ENCODE results near the gene TOP1. TPM values are rescaled to one million over a fixed set of nuclear protein-coding genes. Genes with fewer than 3 reads are reported as not detected.
"Not testable (repeated sequence)": the region's sequence is repeated elsewhere in the genome, so short reads cannot be mapped to it uniquely, and the experiment has no call there.

TOP1 gene
- total RNA-seq, 1 experiment from 2014 or later: 14.3 TPM

DNA sequence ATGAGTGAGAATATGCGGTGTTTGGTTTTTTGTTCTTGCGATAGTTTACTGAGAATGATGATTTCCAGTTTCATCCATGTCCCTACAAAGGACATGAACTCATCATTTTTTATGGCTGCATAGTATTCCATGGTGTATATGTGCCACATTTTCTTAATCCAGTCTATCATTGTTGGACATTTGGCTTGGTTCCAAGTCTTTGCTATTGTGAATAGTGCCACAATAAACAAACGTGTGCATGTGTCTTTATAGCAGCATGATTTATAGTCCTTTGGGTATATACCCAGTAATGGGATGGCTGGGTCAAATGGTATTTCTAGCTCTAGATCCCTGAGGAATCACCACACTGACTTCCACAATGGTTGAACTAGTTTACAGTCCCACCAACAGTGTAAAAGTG lies 99.7 kb downstream of the TOP1 start:
- DNase-seq (ENCODE audit: low spot score): not testable (repeated sequence)

DNA sequence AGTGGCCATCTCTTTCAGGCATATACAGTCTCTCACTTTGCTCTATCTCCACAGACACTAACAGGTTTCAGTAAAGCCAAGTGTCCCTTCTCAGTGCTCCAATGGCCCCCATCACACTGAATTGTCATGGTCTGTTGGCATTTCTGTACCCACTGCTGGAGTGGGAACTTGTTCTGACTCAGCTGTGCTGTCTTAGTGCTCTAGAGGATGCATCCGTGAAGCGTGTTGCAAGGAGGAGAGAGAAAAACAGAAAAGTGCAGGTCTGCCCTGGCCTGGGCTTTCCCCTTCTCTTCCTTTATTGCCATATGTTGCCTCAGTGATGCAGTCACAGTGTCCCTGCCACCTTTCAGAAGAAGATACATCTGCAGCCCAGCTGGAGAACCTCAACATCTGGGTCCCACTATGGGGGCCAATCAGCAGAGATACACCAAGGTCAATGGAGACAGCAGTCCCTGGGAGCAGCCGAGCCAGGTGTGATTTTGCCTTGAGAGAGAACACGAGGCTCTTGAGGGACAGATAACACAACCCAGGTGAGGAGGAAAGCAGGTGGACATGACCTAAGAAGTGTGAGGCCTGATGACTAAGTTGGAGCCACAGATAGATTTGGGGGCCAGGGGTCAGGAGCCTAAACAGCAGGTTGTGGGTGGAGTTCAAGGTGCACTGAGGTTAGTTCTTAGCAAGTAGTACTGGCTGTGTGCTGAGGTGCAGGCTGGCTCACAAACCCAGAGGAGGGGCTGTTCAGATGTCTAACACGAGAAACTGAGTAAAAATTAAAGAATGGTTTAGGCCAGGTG lies 103.2 kb downstream of the TOP1 start:
- DNase-seq (ENCODE audit: low spot score): no peak

DNA sequence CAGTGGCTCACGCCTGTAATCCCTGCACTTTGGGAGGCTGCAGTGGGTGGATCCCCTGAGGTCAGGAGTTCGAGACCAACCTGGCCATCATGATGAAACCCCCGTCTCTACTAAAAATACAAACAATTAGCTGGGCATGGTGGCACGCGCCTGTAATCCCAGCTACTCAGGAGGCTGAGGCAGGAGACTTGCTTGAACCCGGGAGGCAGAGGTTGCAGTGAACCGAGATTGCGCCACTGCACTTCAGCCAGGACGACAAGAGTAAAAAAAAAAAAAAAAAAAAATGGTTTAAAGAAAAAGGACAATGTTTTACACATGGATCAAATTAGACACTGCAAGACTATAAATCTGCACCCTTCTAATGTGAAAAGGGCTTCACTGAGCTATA lies 103.8 kb downstream of the TOP1 start:
- DNase-seq (ENCODE audit: low spot score): not testable (repeated sequence)

DNA sequence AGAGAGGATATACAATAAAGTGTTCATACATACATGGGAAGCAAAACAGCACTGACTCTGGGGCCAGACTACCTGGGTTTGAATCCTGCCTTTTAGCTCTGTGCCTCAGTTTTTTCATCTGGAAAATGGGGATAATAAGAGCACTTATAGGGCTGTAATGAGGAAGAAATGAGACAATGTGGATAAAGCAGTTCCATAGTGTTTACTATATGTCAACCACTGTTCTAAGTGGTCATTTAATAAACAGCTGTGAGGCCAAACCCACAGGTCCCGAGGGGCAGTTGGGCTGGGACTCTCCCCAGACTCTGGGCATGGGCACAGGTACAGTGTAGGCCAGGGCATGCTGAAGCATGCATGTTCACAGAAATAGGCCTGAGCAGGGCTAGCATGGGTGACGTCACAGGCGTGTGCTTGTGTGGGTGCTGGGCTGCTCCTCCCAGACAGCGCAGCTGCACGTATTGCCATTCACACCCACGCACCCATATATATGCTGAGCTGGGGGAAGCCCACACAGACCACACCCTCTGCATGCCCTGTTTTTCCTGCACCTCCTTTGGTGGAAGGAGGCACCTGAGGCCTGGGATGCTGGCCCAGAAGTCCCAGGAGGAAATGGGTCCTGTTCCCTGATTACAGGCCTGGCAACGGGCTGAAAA lies 105.2 kb downstream of the TOP1 start:
- no peak for DNase-seq (ENCODE audit: low spot score)

DNA sequence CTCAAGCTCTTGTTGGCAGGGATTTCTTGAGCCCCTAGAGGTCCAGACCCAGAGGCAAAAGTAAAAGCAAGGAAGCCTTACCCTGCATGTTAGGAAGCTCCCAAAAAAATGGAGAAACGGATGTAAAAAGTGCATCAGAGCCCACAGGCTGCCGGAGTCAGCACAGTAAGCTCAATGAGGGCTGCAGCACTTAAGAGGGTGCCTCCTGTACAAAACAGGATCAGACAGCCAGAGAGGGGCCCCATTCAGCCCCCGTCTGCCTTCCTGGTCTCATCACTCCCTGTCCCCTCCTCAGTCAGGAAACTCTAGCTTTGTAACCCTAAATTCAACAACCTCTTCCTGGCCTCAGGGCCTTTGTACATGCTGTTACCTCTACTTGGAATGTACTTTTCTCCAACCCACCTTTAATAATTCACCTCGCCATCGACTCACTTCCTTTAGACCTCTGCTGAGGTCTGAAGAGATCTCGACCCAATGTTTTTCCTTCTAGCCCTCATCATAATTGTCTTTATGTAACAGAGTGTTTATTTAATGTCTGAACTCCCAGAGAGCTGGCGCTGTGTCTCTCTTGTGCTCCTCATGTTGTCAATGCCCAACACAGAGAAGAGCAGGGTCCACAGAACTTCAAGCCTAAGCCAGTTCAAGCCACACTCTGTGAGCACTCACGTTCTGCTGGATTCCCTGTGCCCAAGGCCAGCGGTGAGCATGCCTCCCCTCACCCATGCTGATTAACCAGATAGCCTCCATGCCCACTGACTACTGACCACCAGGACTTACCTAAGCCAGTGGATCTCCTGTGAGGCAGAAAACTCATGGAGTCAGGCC lies 106.0 kb downstream of the TOP1 start:
- DNase-seq (ENCODE audit: low spot score): no peak

DNA sequence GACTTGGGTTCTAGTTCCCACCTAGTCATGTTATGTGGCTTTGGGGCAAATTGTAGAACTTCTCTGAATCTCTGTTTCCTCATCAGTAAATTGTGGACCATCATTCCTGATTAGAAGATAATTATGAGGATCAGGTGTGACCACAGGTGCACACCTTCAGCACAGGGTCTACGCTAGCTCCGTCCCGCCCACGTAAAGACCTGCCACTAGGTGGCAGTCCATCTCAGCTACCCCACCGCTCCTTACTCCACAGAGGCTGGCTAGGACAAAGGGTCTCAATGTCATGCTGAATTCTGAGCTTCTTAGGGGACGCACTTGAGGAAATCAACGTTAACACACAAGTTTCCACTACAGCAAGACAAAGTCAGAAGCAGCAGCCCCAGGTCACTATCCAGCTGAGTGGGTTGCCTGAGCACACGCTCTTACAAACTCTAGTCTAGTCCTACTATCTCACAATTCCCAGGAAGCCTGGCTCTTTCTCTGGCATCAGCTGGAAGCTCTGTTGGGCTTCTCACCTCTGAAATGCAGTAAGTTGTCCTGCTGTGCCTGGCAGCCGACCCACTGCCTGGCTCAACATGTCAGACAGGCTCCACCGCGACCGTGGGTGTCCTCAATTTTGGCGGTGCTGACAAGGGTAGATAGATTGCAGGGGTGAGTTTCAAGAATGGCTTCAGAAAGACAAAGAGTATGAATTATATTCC lies 106.7 kb downstream of the TOP1 start:
- peak; percentile 23 for DNase-seq (ENCODE audit: low spot score)

DNA sequence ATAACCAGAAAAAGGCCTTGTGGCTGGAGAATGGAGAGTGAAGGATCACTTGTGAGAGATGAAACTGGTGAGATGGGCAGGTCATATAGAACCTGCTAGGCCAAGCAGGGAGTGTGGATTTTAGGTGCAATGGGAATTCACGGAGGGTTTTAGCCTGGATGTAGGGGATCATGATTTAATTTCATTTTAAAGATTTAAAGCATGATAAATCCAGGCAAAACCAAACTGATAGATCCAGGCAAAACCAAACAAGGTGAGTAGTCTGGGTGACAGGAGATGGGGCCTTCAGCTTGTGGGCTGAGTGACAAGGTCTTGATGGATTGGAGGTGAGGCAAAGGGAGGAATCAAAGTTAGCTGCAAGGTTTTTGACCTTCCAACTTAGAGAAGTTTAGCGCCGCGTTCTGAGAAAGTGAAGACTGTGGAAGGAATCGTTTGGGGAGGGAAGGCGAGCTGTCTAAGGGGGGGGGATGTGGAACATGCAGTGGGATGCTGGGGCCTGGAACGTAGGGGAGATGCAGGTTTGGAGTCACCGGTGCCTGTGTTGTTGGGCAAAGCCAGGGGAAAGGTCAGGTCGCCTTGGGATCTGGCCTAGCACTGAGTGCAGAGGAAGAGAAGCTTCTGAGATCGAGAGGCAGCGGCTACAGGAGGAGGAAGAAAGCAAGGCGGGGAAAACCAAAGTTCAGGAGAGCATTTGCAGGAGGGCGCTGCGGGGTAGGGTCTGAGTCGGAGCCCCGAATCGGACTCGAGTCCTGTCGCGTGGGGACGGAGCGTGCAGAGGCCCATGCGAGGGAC lies 107.5 kb downstream of the TOP1 start:
- no peak for DNase-seq (ENCODE audit: low spot score)

DNA sequence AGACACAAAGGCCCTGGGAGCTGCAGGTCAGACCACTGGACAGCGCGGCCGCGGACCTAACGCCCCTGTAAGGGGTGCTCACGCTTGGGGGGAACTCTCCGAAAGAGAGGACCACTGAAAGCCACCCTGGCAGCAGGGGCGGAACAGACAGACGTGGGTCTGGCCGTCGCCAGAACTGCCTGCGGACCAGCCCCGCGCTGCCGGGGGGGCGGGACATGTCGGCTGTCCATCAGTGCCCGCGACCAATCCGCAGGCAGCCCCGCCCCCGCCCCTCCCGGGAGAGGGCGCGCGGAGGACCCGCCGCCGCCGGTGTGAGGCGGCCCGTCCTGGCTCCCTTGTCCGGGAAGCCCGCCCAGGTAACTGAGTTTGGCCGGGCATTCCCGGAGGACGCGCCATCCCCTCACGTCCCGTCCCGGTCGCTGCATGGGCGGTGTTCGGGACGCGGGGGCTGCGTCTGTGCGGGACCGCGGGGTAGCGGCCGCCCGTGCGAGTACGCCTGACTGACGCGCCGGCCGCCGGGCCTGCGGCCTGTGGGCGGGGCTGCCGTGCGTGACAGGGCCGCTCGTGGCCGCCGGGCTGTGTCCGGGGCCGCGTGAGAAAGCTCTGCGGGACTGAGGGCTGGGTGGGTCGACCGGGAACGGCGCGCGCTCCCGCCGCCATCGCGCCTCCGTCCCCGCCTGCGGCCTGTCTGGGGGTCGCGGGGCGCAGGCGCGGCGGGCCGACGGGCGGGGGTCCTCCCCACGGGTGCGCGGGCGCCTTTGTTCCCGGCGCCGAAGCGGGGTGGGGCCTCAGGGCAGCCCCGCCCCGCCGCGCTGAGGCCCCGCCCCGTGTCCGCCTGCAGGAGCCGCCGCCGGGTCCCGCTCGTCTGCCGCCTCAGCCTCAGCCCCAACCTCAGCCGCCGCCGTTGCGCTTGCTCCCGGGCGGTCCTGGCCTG lies 108.3 kb downstream of the TOP1 start, which contains the start of gene PLCG1:
TSS of gene PLCG1 (plus strand) at position 864 of the 934 bp plus-strand sequence. CDS start 99 bp downstream, outside the sequence.
- peak; percentile 52 for DNase-seq (ENCODE audit: low spot score)

DNA sequence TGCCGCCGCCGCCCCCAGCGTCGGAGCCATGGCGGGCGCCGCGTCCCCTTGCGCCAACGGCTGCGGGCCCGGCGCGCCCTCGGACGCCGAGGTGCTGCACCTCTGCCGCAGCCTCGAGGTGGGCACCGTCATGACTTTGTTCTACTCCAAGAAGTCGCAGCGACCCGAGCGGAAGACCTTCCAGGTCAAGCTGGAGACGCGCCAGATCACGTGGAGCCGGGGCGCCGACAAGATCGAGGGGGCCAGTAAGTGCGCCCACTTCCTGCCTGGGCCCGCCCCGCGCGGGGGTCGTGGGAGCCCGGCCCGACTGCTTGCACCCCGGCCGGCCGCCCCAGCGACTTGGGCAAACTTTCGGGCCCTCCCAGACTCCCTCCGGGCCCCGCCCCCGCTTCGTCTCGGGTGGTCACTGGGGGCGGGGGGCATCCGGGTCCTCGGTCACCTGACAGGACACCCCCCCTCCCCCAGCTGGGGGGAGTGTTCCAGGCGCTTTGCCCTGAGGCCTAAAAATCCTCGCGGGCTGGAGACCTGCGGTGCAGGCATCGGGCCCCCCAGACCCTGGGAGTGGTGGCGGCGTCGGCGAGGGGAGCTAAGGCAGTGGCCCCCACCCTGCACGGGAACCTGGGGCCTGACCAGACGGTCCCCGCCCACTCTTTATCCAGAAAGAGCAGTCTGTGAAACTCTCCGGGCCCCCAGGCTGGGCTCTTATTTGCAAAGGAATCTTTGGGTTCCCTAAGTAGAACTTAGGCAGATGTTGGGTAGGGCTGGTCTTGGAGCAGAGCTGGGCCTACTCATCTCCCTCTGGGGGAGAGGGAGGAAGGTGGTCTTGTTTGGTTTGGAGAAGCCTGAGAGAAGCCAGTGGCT lies 109.2 kb downstream of the TOP1 start:
- DNase-seq (ENCODE audit: low spot score): peak; percentile 48

DNA sequence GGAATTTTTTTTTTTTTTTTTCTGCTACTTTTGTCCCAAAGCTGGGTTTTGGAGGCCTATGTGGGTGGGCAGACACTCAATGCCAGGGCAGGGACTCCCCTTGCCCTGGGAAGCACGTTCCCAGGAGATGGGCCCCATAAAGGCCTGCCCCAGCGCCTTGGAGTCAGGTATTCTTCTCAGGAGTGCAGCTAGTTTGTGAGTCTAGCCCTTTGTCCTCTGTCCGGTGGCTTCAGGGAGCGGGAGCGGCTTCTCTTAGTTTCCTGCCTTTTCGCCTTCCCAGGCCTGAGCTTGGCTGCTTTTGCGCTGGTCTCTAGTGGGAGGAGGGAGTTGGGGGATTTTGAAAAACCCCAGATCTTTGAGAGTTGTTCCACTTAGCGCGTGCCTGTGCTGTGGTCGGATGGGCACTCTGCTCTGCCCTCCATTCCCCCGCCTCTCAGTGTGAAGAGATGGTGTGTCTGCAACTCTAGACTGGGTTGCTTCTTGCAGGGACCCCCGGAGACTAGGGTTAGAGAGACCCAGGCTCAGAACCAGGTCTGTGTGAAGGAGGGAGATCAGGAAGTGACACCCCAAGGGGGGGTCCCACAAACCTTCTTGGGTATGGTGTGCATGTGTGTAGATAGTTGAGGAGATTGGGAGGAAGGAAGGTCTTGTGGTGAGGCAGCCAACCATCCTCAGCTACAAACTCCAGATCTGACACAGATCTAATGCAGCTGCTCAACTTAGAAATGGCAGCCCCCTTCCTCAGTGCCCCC lies 110.0 kb downstream of the TOP1 start:
- DNase-seq (ENCODE audit: low spot score): no peak

DNA sequence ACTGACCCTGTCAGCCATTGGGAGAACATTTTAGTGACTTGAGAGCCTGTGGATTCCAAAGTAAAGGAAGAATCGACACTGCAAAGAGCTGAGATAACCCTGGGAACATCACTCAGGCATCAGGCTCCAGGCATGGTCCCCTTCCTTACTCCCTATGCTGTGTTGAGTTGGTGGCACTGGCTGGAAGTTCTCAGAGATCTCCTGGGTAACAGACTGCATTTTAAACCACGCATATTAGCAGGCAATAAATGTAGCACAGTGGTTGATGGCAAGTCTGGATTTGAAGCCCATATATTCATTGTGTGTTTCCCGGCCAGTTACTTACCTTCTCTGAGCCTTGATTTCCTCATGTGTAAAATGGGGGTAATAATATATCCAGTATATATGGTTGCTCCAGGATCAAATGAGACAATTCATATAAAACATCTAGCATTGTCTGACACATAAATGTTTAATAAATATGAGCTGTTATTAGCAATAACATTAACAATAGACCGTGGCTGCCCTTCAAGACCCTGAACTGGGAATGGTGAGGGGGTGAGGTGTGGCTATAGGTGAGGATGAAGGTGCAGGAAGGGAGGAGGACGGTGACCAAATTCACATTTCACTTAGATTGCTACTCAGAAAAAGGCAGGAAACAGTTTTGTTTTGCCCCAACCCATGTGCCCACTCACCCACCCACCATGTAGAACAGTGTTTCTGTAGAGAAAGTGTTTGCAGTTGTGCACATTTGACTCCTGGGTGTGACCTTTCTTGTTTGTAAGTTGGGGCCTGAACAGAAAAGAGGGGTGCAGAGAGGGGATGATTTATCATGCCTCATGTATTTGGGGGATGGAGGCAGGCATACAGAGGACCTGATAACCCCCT lies 110.8 kb downstream of the TOP1 start:
- DNase-seq (ENCODE audit: low spot score): no peak

DNA sequence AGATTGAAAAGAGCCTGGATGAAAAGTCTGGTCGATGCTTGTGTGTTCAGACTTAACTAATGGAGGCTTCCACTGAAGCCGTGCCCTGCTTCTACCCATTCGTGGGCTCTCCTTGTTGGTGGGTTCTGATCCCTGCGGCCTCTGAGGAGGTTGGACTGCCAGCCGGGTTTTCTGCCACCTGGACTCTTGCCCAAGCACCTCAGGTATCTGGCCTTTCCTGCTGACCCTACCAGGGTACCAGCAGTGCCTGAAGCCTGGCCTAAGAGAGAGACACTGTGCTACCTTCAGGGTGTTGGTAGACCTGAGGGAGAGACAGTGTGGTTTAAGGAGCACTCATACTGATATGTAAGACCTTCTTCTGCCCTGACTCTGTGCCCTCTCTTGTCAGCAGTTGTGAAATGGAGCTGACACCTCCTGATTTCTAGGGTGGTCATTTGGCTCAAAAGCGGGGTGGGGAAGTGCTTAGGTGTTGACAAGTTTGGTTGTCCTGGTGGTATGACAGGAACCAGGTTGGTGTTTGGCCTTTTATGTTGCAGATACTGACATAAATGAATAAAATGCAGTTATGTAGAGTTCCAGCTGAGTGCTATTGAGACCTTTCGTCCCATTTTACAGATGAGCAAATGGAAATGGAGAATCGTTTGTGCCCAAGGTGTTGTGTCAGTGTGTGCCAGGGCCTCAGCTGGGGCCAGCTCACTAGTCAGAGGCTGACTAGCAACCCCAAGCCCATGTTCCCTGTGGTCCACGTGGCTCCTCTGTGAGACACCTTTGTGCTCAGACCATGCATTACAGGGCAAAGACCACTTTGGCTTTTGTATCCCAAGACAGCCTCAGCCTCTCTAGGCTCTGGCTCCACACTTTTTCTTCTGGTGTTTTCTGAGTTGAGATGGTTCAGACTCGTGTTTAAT lies 111.9 kb downstream of the TOP1 start:
- DNase-seq (ENCODE audit: low spot score): no peak

DNA sequence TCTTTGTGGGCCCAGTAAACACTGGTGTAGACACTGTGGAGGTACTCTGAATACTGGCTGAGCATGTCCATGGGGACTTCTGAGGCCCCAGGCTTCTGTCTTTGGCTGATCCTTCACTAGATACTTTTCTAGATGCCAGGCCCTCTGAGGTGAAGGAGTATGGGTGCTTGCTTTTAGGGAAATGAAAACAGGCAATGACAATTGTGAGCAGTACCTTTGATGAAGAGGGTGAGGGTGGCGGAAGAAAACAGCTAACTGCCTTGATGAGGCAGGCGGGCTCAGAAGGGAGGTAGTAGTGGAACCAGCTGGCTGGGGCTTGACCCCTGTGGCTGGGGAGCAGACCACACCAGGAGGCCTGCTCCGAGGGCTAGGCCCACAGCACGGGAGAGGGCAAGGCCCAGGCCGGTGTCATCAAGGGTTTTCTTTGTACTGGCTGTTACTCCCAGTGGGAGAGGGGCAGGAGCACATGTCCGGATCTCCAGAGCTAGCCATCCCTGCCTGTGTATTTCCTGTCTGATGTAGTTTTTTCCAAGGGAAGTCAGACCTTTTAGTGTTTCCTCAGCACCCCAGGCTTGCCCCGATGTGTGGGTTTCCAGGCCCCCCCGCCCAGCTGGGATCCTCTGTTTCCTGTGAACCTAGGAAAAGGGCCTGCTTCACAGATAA lies 112.7 kb downstream of the TOP1 start:
- no peak for DNase-seq (ENCODE audit: low spot score)

DNA sequence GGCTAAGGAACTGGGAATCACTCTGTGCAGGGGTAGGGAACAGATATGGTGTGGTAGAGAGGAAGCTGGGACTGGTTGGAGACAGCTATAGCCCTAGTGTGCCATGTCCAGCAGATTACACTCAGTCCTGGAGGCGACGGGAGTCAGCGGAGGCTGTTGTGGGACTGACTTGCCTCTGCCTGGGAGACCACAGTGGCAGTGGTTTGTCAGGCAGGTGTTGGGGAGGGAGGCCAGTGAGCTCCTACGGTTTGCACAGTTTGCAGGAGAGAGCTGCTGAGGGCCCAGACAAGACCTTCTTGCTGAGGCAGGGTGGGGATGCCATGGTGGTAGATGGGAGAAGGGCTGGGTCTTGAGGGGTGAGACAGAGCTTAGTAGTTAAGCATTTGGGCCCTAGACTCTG lies 113.6 kb downstream of the TOP1 start:
- DNase-seq (ENCODE audit: low spot score): no peak

DNA sequence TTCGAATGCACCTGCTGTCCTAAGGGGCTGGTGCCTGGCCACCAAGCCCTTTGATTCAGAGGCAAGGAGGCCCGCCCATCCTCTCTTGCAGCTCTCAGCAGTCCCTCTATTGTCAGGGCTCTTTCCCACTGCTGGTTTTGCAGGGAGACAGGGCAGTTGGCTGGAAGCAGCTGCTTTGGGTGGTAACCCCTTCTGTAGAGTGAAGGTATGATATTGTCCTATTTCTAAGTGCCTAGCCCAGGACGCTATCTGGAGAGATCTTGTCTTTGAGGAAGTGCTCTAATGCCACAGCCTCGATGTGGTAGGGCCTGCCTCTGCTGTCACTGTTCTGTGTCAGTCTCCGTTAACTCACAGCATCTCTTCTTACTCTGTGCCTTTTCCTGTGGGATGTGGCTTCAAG lies 114.3 kb downstream of the TOP1 start:
- no peak for DNase-seq (ENCODE audit: low spot score)

DNA sequence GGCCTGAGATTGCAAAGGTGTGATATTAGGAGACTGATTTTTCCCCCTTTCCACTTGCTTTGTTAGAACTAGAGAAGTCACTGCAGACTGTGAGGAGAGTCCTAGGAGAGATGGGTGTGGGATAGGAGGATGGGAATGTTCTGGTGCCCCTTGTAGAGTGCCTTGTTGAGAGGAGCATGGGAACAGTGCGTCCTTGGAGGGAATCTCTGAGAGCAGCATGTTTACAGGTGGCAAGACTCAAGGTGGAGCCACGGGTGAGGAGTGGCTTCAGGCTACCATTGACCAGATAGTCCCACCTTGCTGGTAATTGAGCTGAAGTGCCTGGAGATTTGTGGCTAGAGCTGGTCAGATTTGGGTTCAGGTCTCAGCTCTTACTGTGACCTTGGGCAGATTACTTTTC lies 114.7 kb downstream of the TOP1 start:
- DNase-seq (ENCODE audit: low spot score): no peak

All from H4 (cell line).